K562 (cell line): ENCODE measurements around the gene ZNF581. TPM values are rescaled to one million over a fixed set of nuclear protein-coding genes. Genes with fewer than 3 reads are reported as not detected.

Experiments
- ATAC-seq: fragments of 200-7000 bp; cut with Tn5 transposase; 3 replicates; pipeline ENCODE4 v1.9.1; 2020; ENCODE audit warnings: moderate library complexity
- BruUV-seq: library from RNA; stranded (reverse); fragments of 400-500 nt; replicated peaks from 2 replicates; lab custom pipeline; 2021; lab: Mats Ljungman, UMichigan
- CTCF ChIA-PET: fragments of 300-600 bp; formaldehyde crosslinking; extraction: SDS; loops from one replicate; lab custom pipeline; 2021; ENCODE audit warnings: low intra/inter-chr PET ratio; lab: Yijun Ruan, JAX
- POLR2A ChIA-PET: fragments of 300-600, 350-650 bp; sonication (Branson Sonifier 250); formaldehyde crosslinking; extraction: SDS; loops from one replicate; lab custom pipeline; 2021; ENCODE audit warnings: antibody characterized with exemption, inconsistent platforms; lab: Yijun Ruan, JAX
- DNase-seq, 4 experiments: peaks; one replicate each; pipeline versions ENCODE4 v3.0.0 to v3.0.0-alpha.2; 2011 to 2018; ENCODE audit warnings: low spot score in 3 of 4, mixed read lengths in 3 of 4; ENCODE audit errors: extremely low read depth in 1 of 4
- FAIRE-seq: peaks from 2 replicates; lab custom pipeline; 2011; peaks lifted over from hg19 to GRCh38; lab: Jason Lieb, UNC
- H2AFZ ChIP-seq: 2 replicates; pipeline ENCODE4 v1.6.0; 2011; ENCODE audit warnings: low read depth, low read length, control low read depth, inconsistent platforms
- H3K27ac ChIP-seq: fragments of 200-600 bp; 3 replicates; pipeline ENCODE4 v1.8.0; 2011; ENCODE audit warnings: low read depth, mild to moderate bottlenecking, control low read depth, inconsistent platforms, low read length, moderate library complexity, mixed read lengths; ENCODE audit errors: extremely low read depth
- H3K27me3 ChIP-seq, 2 experiments: fragments of 300-600 bp in 1 of 2; 2 replicates in 1 of 2; 3 replicates in 1 of 2; pipeline versions ENCODE4 v1.6.0 to v1.8.0; 2011; ENCODE audit warnings: inconsistent platforms in 2 of 2, low read length in 2 of 2, mild to moderate bottlenecking in 1 of 2, mixed read lengths in 1 of 2, moderate library complexity in 1 of 2; ENCODE audit not compliant: control insufficient read depth in 2 of 2, insufficient read depth in 2 of 2
- H3K36me3 ChIP-seq: fragments of 300-600 bp; 3 replicates; pipeline ENCODE4 v1.8.0; 2011; ENCODE audit warnings: mild to moderate bottlenecking, low read length, inconsistent platforms; ENCODE audit not compliant: control insufficient read depth, insufficient read depth
- H3K4me1 ChIP-seq, 2 experiments: fragments of 200-600 bp in 1 of 2; replicated peaks in 1 of 2; 2 replicates in 1 of 2; 3 replicates in 1 of 2; pipeline versions ENCODE4 v1.5.1 to v1.8.0; 2011; ENCODE audit warnings: inconsistent platforms in 2 of 2, low read length in 2 of 2, mild to moderate bottlenecking in 1 of 2, mixed read lengths in 1 of 2, moderate library complexity in 1 of 2; ENCODE audit not compliant: control insufficient read depth in 2 of 2, insufficient read depth in 2 of 2
- H3K4me2 ChIP-seq: 2 replicates; pipeline ENCODE4 v1.6.1; 2011; ENCODE audit warnings: low read length, control low read depth, inconsistent platforms, mixed read lengths; ENCODE audit not compliant: insufficient read depth
- H3K4me3 ChIP-seq: fragments of 200-600 bp; sonication (generic), shearing (Covaris generic); 2 replicates; pipeline ENCODE4 v1.5.1; 2016; ENCODE audit warnings: control low read depth, inconsistent platforms
- H3K79me2 ChIP-seq: fragments of 200-600 bp; 3 replicates; pipeline ENCODE4 v1.8.0; 2011; ENCODE audit warnings: low read length, inconsistent platforms; ENCODE audit not compliant: control insufficient read depth, insufficient read depth
- H3K9ac ChIP-seq, 2 experiments: 2 replicates each; pipeline versions ENCODE4 v1.6.0 to v1.6.1; 2011; ENCODE audit warnings: low read depth in 2 of 2, low read length in 2 of 2, control low read depth in 1 of 2, inconsistent platforms in 1 of 2, mild to moderate bottlenecking in 1 of 2, mixed read lengths in 1 of 2; ENCODE audit not compliant: insufficient read depth in 1 of 2
- H3K9me1 ChIP-seq: one replicate; pipeline ENCODE4 v1.6.0; 2011; ENCODE audit warnings: inconsistent platforms, mild to moderate bottlenecking, low read length, moderate library complexity; ENCODE audit not compliant: control insufficient read depth, insufficient read depth
- H3K9me3 ChIP-seq: replicated peaks from 2 replicates; pipeline ENCODE4 v1.5.1; 2011; ENCODE audit warnings: low read depth, low read length, inconsistent platforms; ENCODE audit not compliant: control insufficient read depth, insufficient read depth
- H4K20me1 ChIP-seq: replicated peaks from 2 replicates; pipeline ENCODE4 v1.6.1; 2011; ENCODE audit warnings: low read length, inconsistent platforms, mixed read lengths; ENCODE audit not compliant: control insufficient read depth, insufficient read depth
- DIDO1 ChIP-seq: fragments of 450-650 bp; IDR thresholded peaks from 2 replicates; pipeline ENCODE4 v1.6.1; 2016; ENCODE audit warnings: low read depth, missing biosample characterization, missing genetic modification characterization
- DLX4 ChIP-seq: fragments of 250-450 bp; sonication (Bioruptor Pico); IDR thresholded peaks from 2 replicates; pipeline ENCODE4 v1.6.1; 2021; ENCODE audit warnings: mild to moderate bottlenecking
- MEF2D ChIP-seq: conservative IDR thresholded peaks from 2 replicates; pipeline ENCODE4 v1.6.1; 2016; ENCODE audit warnings: low read depth, missing genetic modification characterization, missing compliant biosample characterization
- PHF8 ChIP-seq: fragments of 200-600 bp; sonication (generic); IDR thresholded peaks from 2 replicates; pipeline ENCODE4 v1.6.1; 2012; ENCODE audit warnings: mixed run types, mild to moderate bottlenecking, inconsistent platforms, low read length, moderate library complexity, borderline replicate concordance
- RHOXF2B ChIP-seq: fragments of 250-450 bp; sonication (Bioruptor Pico); conservative IDR thresholded peaks from 2 replicates; pipeline ENCODE4 v1.5.1; 2021
- SPI1 ChIP-seq: IDR thresholded peaks from 2 replicates; pipeline ENCODE4 v1.6.1; 2011; ENCODE audit warnings: low read depth, low read length, control low read depth, borderline replicate concordance
- SRSF3 ChIP-seq: fragments of 200-400 bp; formaldehyde crosslinking; IDR thresholded peaks from 2 replicates; pipeline ENCODE4 v1.6.1; 2016; ENCODE audit warnings: mild to moderate bottlenecking, low read length, moderate library complexity; ENCODE audit not compliant: insufficient read depth
- ZNF24 ChIP-seq: fragments of 450-650 bp; IDR thresholded peaks from 2 replicates; pipeline ENCODE4 v1.6.1; 2016
- WGBS: fragments of 100-300 bp; shearing (Covaris generic); methylation state at CpG from one replicate; pipeline ENCODE4 v1.1.6; 2016; ENCODE audit warnings: low coverage, mixed read lengths; ENCODE audit not compliant: insufficient coverage; ENCODE audit errors: missing lambda C conversion rate; 5-methylcytosine and 5-hydroxymethylcytosine counted together
- in situ Hi-C: fragments of 300-500 bp; cut with MboI; formaldehyde crosslinking; loops from 4 replicates; pipeline ENCODE4 v1.15.0; 2018; ENCODE audit warnings: inconsistent platforms, mixed read lengths
- intact Hi-C: fragments of 100-400 bp; cut with micrococcal nuclease; formaldehyde crosslinking; loops from 2 replicates; pipeline ENCODE4 v1.14.2; 2022
- polyA plus RNA-seq, 8 experiments: library from polyadenylated mRNA; depleted of rRNA in 4 of 8; stranded (reverse) in 5 of 8; unstranded in 3 of 8; fragments of >200 nt; fragmentation: Nextera tagmentation in 2 of 8; fragmentation: Illumina TruSeq in 1 of 8; extraction: Ambion mirVana in 2 of 8; extraction: Trizol in 1 of 8; gene quantifications; 2 replicates each; pipeline versions ENCODE4 v1.2.1 to v1.2.3, GENCODE V29; 2011 to 2014; ENCODE audit warnings: inconsistent platforms in 1 of 8, missing spikeins in 1 of 8
- total RNA-seq, 7 experiments: library from RNA; depleted of rRNA in 6 of 7; stranded (reverse); fragments of >200 nt in 6 of 7; fragmentation: Illumina TruSeq in 2 of 7; extraction: Trizol in 2 of 7; gene quantifications; 2 replicates each; pipeline versions ENCODE4 v1.2.1 to v1.2.3, GENCODE V29; 2011 to 2021; ENCODE audit warnings: low replicate concordance in 1 of 7

Gene ZNF581
- total and polyA plus RNA-seq, 9 of the 15 experiments (the other 6 are each of a cell fraction or from before 2014, with no cell fraction given), result 2.4 to 39.4 (median 15.4) TPM

- BruUV-seq, result no TSS peak
- intact Hi-C loops, result no loop called here
- in situ Hi-C loops, result no loop called here
- FAIRE-seq, result no peak
- CTCF ChIA-PET, result no interaction called here
- Histone ChIP-seq H3K27me3 (no peaks in the 10 kb centered on the region), H3K9me3 (no peaks in the 10 kb centered on the region), H3K4me3 (no peak overlapping the region), H3K9me1 (peaks cover 10% of the 10 kb centered on the region), H3K27ac (no peak overlapping the region; the same call in 2 of the 3 replicates), H3K9ac (peak overlapping the region in 1 of 2 experiments; percentile 72; a peak in 2 of 4 replicates), H4K20me1 (peaks cover 67% of the 10 kb centered on the region), H3K36me3 (peaks cover 93% of the 10 kb centered on the region), H3K4me2 (no peak overlapping the region), H3K79me2 (peaks cover 97% of the 10 kb centered on the region), H2AFZ (no peak overlapping the region), H3K4me1 (peaks cover 20 to 25% of the 10 kb centered on the region in 2 experiments; a peak in 4 of 5 replicates)
- POLR2A ChIA-PET, result interaction anchor here (0.6 kb wide), 1 partner anchor 274 kb away, joined by 3 read pairs; no protein-coding TSS in a partner anchor
- TF ChIP-seq SPI1 (peak; percentile 85), SRSF3 (no peak)
- no peak for DNase-seq
- WGBS, result 84% methylated on average over 3 of the region's 9 CpGs
- ATAC-seq, result no peak
These were observed 16.4 kb downstream of the ZNF581 start for GRCh38 chr19:55659822-55660221.

DNA sequence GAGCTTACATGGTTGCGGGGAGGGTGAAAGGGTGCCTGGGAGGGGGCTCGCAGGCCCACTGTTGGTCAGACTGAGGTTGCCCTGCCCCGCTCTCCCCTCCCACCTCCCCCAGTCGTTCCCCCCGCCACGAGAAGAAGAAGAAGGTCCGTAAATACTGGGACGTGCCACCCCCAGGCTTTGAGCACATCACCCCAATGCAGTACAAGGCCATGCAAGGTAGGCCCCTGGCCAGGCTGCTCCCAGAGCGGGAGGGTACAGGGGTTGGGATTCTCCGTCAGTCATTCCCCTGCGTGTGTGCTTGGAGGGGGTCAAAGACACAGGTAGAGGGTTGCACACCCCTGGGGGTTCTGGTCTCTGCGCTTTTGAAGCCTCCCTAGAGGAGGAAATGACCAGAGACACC, 17.0 kb downstream of the ZNF581 start:
- H3K79me2 ChIP-seq, result peaks cover 91% of the 10 kb centered on the region

More for the DNA sequence above, 17.0 kb downstream of the ZNF581 start:
- WGBS, result 97% methylated on average over 5 of the region's 12 CpGs
- H3K9me1 ChIP-seq, result peaks cover 10% of the 10 kb centered on the region
- BruUV-seq, result no TSS peak
- H3K9me3 ChIP-seq, result no peaks in the 10 kb centered on the region
- DNase-seq, result no peak
- H3K27me3 ChIP-seq, result no peaks in the 10 kb centered on the region
- intact Hi-C loops (no loop called here), in situ Hi-C loops (no loop called here)
- POLR2A ChIA-PET, result interaction anchor here (0.6 kb wide), 1 partner anchor 483 kb away, joined by 3 read pairs; no protein-coding TSS in a partner anchor
- no peak overlapping the region for H3K27ac ChIP-seq
- TF ChIP-seq DLX4, result no peak
- no peak for TF ChIP-seq ZNF24
- TF ChIP-seq DIDO1 (tag), result no peak
- no peak for TF ChIP-seq PHF8
- no peak for TF ChIP-seq MEF2D
- no peak for TF ChIP-seq RHOXF2B (CRISPR knock-in tag)
- TF ChIP-seq, all 486 proteins: peak for 0
- H3K4me2 ChIP-seq, result no peak overlapping the region
- H3K9ac ChIP-seq, result no peak overlapping the region
- no peak for ATAC-seq
- CTCF ChIA-PET, result no interaction called here
- H3K36me3 ChIP-seq, result peaks cover 97% of the 10 kb centered on the region
- FAIRE-seq, result no peak
- H3K4me3 ChIP-seq, result no peak overlapping the region
- peaks cover 67% of the 10 kb centered on the region for H4K20me1 ChIP-seq
- no peak overlapping the region for H2AFZ ChIP-seq
- H3K4me1 ChIP-seq, result peaks cover 20 to 21% of the 10 kb centered on the region in 2 experiments; a peak in 4 of 5 replicates
